Jurkat, Clone E6-1 (cell line): ENCODE data around the gene ABCA7.

Experiments used
- DNase-seq: peaks from one replicate; pipeline ENCODE4 v3.0.0-alpha.2; 2011; ENCODE audit warnings: low read depth, low spot score
- H3K4me3 ChIP-seq: 2 replicates; pipeline ENCODE4 v1.5.1; 2011; ENCODE audit warnings: mild to moderate bottlenecking, low read length, control low read depth, moderate library complexity

ABCA7 gene

GRCh38 chr19:1028062-1028926 is 11.6 kb upstream of the ABCA7 start:
- peak overlapping the region; percentile 87 for H3K4me3 ChIP-seq
- no peak for DNase-seq

- H3K4me3 ChIP-seq = no peak overlapping the region
- DNase-seq = no peak
Measured at GRCh38 chr19:1032264-1032867, 7.5 kb upstream of the ABCA7 start.

DNA sequence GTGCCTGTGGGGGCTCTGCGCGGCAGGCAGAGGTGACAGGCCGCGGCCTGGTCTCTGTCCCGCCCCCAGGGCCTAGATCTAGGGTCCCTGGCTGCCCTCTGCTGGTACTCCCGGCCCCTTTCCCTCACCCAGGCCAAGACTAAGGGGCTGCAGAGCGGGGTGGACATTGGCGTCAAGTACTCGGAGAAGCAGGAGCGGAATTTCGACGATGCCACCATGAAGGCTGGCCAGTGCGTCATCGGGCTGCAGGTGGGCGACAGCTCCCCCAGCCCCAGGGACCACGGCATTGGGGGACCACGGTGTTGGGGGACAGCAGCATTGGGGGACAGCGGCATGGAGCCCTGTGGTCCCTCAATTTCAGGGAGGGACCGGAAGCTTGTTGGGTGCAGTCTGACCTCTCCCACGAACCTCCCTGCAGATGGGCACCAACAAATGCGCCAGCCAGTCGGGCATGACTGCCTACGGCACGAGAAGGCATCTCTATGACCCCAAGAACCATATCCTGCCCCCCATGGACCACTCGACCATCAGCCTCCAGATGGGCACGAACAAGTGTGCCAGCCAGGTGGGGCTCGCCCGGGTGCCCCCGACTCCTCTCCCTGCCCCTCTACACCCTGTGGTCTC is 3.8 kb upstream of the ABCA7 start:
- no peak overlapping the region for H3K4me3 ChIP-seq
- DNase-seq = no peak

DNA sequence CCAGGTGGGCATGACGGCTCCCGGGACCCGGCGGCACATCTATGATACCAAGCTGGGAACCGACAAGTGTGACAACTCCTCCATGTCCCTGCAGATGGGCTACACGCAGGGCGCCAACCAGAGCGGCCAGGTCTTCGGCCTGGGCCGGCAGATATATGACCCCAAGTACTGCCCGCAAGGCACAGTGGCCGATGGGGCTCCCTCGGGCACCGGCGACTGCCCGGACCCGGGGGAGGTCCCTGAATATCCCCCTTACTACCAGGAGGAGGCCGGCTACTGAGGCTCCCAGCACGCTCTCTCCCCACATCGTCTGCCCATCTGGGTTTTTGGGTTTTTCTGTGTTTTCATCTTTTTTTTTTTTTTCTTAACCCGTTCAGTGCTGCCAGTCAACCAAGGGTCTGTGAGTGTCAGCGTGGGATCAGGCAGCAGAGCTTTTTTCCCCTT is 2.3 kb upstream of the ABCA7 start:
- DNase-seq = no peak
- peak overlapping the region; percentile 39 for H3K4me3 ChIP-seq

GRCh38 chr19:1038978-1039645 is 795 bp upstream of the ABCA7 start:
- H3K4me3 ChIP-seq = peak overlapping the region; percentile 22; the same call in 1 of the 2 replicates
- DNase-seq = no peak

DNA sequence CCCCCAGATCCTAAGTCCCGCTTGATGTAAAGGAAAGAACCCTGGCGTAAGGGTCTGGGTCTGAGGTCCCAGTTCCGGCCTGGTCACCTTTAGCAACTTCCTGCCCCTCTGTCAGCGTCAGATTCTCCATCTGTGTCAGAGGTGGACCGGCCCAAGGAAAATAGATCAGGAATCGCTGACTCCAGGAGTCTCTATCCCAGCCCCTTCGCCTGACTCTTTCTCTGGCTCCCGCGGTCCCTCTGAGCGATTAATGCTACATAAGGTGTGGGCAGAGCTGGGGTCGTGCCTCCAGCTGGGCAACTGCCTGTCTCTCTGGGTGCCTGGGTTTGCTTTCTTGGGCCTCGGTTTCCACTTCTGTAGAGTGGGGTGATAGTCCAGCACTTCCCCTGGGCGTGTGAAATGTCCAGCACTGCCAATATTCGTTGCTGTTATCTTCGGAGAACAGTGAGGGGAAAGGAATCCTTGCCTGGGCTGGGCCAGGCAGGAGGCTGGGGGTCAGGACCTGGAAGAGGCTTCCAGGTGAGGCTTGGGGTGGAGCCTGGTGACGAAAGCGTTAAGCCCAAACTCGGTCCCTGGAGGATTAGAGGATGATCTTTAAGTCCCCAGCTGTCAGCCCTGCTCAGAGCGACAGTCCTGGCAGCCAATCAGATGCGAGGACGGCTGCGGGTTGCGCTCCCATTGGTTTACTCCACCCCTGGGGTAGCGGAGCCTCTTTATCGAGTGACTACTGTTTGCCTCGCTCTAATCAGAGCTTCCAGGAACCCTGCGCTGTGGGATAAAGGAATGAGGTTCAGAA is 767 bp downstream of the ABCA7 start:
- H3K4me3 ChIP-seq = peak overlapping the region; percentile 79
- peak; percentile 97 for DNase-seq

DNA sequence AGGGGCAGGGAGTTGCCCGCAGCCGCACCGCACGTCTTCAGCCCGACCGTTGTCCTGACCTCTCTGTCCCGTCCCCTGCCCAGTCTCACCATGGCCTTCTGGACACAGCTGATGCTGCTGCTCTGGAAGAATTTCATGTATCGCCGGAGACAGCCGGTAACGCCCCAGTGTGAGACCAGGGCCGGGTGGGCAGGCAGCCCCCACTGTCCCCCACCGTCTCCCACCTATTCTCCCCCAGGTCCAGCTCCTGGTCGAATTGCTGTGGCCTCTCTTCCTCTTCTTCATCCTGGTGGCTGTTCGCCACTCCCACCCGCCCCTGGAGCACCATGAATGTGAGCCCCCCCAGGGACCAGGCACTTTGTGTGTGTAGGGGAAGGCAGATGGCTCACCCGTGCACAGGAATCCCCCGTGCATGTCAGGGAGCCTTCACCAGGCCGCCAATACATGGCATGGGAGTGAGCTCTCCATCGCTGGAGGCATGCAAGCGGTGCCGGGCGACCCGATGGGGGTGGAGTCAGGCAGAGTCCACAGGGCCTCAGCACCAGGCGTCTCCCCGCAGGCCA is 1.4 kb downstream of the ABCA7 start:
- DNase-seq = no peak
- peak overlapping the region; percentile 27 for H3K4me3 ChIP-seq

GRCh38 chr19:1041835-1042685 is 2.2 kb downstream of the ABCA7 start:
- no peak for DNase-seq
- H3K4me3 ChIP-seq = no peak overlapping the region

GRCh38 chr19:1042689-1043511 is 3.0 kb downstream of the ABCA7 start:
- no peak overlapping the region for H3K4me3 ChIP-seq
- no peak for DNase-seq

GRCh38 chr19:1045247-1045603 is 5.3 kb downstream of the ABCA7 start:
- H3K4me3 ChIP-seq = no peak overlapping the region
- peak; percentile 82 for DNase-seq

DNA sequence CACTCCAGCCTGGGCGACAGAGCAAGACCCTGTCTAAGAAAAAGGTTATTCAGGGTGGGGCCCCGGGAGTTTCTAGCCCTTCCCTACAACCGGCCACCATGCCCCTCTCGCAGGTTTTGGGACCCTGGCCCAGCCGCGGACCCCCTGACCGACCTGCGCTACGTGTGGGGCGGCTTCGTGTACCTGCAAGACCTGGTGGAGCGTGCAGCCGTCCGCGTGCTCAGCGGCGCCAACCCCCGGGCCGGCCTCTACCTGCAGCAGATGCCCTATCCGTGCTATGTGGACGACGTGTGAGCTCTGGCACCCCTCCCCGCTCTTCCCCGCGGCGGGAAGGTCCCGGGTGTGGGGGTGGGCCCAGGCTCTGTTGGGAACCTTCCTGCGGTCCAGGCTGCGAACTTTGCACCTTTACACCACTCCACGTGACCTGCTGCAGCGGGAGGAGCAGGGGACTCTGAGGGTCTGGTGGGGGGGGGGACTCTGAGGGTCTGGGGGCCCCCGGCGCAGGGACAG is 6.3 kb downstream of the ABCA7 start:
- no peak for DNase-seq
- H3K4me3 ChIP-seq = no peak overlapping the region

DNA sequence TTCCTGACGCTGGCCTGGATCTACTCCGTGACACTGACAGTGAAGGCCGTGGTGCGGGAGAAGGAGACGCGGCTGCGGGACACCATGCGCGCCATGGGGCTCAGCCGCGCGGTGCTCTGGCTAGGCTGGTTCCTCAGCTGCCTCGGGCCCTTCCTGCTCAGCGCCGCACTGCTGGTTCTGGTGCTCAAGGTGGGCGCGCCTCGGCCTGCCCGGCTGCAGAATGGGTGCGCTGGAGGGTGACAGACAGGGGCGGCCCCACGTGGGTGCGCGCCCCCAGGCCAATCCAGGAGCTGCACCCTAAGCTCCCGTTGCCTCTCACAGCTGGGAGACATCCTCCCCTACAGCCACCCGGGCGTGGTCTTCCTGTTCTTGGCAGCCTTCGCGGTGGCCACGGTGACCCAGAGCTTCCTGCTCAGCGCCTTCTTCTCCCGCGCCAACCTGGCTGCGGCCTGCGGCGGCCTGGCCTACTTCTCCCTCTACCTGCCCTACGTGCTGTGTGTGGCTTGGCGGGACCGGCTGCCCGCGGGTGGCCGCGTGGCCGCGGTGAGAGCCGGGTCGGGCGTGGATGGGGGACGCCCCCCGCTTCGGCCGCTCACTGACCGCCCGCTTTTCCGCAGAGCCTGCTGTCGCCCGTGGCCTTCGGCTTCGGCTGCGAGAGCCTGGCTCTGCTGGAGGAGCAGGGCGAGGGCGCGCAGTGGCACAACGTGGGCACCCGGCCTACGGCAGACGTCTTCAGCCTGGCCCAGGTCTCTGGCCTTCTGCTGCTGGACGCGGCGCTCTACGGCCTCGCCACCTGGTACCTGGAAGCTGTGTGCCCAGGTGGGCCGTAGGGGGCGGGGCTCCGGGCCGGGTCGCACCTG is 7.2 kb downstream of the ABCA7 start:
- no peak overlapping the region for H3K4me3 ChIP-seq
- no peak for DNase-seq

DNA sequence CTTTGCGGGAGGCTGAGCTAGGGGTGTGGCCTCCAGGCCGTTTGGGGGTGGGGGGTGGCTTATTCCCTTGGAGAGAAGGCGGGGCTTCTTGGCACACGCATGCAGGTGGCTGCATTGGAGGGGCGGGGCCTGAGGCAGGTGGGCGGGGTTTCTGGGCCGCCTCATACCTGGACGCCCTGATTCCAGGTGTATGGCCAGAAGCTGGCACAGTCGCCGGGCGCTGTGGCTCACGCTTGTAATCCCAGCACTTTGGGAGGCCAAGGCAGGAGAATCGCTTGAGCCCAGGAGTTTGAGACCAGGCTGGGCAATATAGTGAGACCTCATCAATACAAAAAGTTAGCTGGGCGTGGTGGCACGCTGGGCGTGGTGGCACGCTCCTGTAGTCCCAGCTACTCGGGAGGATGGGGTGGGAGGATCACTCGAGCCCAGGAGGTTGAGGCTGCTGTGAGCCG is 7.8 kb downstream of the ABCA7 start:
- H3K4me3 ChIP-seq = no peak overlapping the region
- DNase-seq = no peak

GRCh38 chr19:1049106-1049505 is 9.2 kb downstream of the ABCA7 start:
- no peak overlapping the region for H3K4me3 ChIP-seq
- no peak for DNase-seq

GRCh38 chr19:1049800-1050199 is 9.9 kb downstream of the ABCA7 start:
- DNase-seq = no peak
- H3K4me3 ChIP-seq = no peak overlapping the region
